HCT116 (cell line): ENCODE results near the gene ABCA1. TPM values are rescaled to one million over a fixed set of nuclear protein-coding genes. Genes with fewer than 3 reads are reported as not detected.

Source experiments
- ATAC-seq: fragments of 200-7000 bp; cut with Tn5 transposase; 2 replicates; pipeline ENCODE4 v1.9.1; 2020; ENCODE audit warnings: mild to moderate bottlenecking, moderate library complexity
- BruUV-seq: library from RNA; stranded (reverse); fragments of 400-500 nt; replicated peaks from 2 replicates; lab custom pipeline; 2021; lab: Mats Ljungman, UMichigan
- CTCF ChIA-PET: fragments of 300-600 bp; sonication (Branson Sonifier 250); formaldehyde crosslinking; loops from one replicate; lab custom pipeline; 2021; ENCODE audit warnings: antibody characterized with exemption; lab: Charles Lee
- POLR2A ChIA-PET: fragments of 300-600, 350-600 bp; sonication (Branson Sonifier 250); formaldehyde crosslinking; loops from one replicate; lab custom pipeline; 2021; ENCODE audit warnings: antibody characterized with exemption; lab: Charles Lee
- RAD21 ChIA-PET, 2 experiments: fragments of 300-600 bp; sonication (Branson Sonifier 250); formaldehyde crosslinking; loops; one replicate each; lab custom pipeline; 2023; ENCODE audit warnings: low total read pairs in 2 of 2; ENCODE audit not compliant: uncharacterized antibody in 2 of 2, unreplicated experiment in 2 of 2, low non-redundant PET in 1 of 2; lab: Charles Lee
- DNase-seq: peaks from one replicate; pipeline ENCODE4 v3.0.0-alpha.2; 2010; ENCODE audit warnings: low read depth, low spot score
- H2AFZ ChIP-seq: fragments of 200-600 bp; shearing (Covaris generic), sonication (generic); 2 replicates; pipeline ENCODE4 v1.6.1; 2017; ENCODE audit warnings: low read depth, mixed run types, mixed read lengths, antibody characterized with exemption, low read length; ENCODE audit not compliant: poor library complexity, severe bottlenecking
- H3K27ac ChIP-seq: 2 replicates; pipeline ENCODE4 v1.5.1; 2012; ENCODE audit warnings: low read depth, low read length
- H3K27me3 ChIP-seq: fragments of 200-600 bp; sonication (generic); 2 replicates; pipeline ENCODE4 v1.6.1; 2016; ENCODE audit warnings: mixed run types, low read length, mixed read lengths; ENCODE audit not compliant: insufficient read depth
- H3K36me3 ChIP-seq, 2 experiments: fragments of 200-500 bp in 1 of 2; fragments of 200-600 bp in 1 of 2; sonication (Bioruptor generic) in 1 of 2; sonication (generic) in 1 of 2; 2 replicates each; pipeline versions ENCODE4 v1.5.1 to v1.6.1; 2014 to 2016; ENCODE audit warnings: low read length in 2 of 2, inconsistent platforms in 1 of 2, mixed read lengths in 1 of 2, mixed run types in 1 of 2; ENCODE audit not compliant: insufficient read depth in 2 of 2, control insufficient read depth in 1 of 2
- H3K4me1 ChIP-seq, 2 experiments: fragments of 200-600 bp in 1 of 2; sonication (generic) in 1 of 2; 2 replicates each; pipeline versions ENCODE4 v1.5.1 to v1.6.1; 2012 to 2017; ENCODE audit warnings: low read length in 2 of 2, inconsistent platforms in 1 of 2, mild to moderate bottlenecking in 1 of 2, mixed read lengths in 1 of 2, mixed run types in 1 of 2, moderate library complexity in 1 of 2; ENCODE audit not compliant: insufficient read depth in 2 of 2, control insufficient read depth in 1 of 2
- H3K4me2 ChIP-seq: fragments of 200-600 bp; sonication (generic); 2 replicates; pipeline ENCODE4 v1.6.1; 2017; ENCODE audit warnings: mixed run types, low read length, mixed read lengths
- H3K4me3 ChIP-seq, 2 experiments: fragments of 200-600 bp in 1 of 2; sonication (generic) in 1 of 2; replicated peaks in 1 of 2; 2 replicates each; pipeline ENCODE4 v1.5.1; 2011 to 2016; ENCODE audit warnings: low read length in 2 of 2, control low read depth in 1 of 2, low read depth in 1 of 2, mild to moderate bottlenecking in 1 of 2, mixed read lengths in 1 of 2, mixed run types in 1 of 2
- H3K79me2 ChIP-seq: fragments of 200-600 bp; sonication (generic); 2 replicates; pipeline ENCODE4 v1.6.1; 2017; ENCODE audit warnings: mild to moderate bottlenecking, mixed run types, low read length, moderate library complexity, mixed read lengths; ENCODE audit not compliant: insufficient read depth
- H3K9ac ChIP-seq: fragments of 200-600 bp; sonication (generic); 2 replicates; pipeline ENCODE4 v1.6.1; 2016; ENCODE audit warnings: low read length, mixed read lengths
- H3K9me2 ChIP-seq: fragments of 200-600 bp; sonication (generic), shearing (Covaris generic); 2 replicates; pipeline ENCODE4 v1.6.1; 2017; ENCODE audit warnings: mixed run types, mild to moderate bottlenecking, moderate library complexity; ENCODE audit not compliant: insufficient read depth
- H3K9me3 ChIP-seq, 2 experiments: fragments of 200-500 bp in 1 of 2; fragments of 200-600 bp in 1 of 2; sonication (Bioruptor generic) in 1 of 2; sonication (generic) in 1 of 2; 2 replicates each; pipeline ENCODE4 v1.6.1; 2014 to 2017; ENCODE audit warnings: low read length in 2 of 2, mixed read lengths in 2 of 2, inconsistent platforms in 1 of 2, low read depth in 1 of 2, mild to moderate bottlenecking in 1 of 2, mixed run types in 1 of 2, moderate library complexity in 1 of 2; ENCODE audit not compliant: control insufficient read depth in 1 of 2, insufficient read depth in 1 of 2
- H4K20me1 ChIP-seq: fragments of 200-600 bp; sonication (generic), shearing (Covaris generic); 2 replicates; pipeline ENCODE4 v1.6.1; 2017; ENCODE audit warnings: mixed run types, mild to moderate bottlenecking, moderate library complexity; ENCODE audit not compliant: insufficient read depth
- CBX3 ChIP-seq: IDR thresholded peaks from 2 replicates; pipeline ENCODE4 v1.6.1; 2012; ENCODE audit warnings: low read depth
- CEBPB ChIP-seq: IDR thresholded peaks from 2 replicates; pipeline ENCODE4 v1.6.1; 2012; ENCODE audit warnings: low read depth
- EGR1 ChIP-seq: IDR thresholded peaks from 2 replicates; pipeline ENCODE4 v1.6.1; 2012; ENCODE audit warnings: low read depth
- EZH2phosphoT487 ChIP-seq: fragments of 200-600 bp; IDR thresholded peaks from 2 replicates; pipeline ENCODE4 v1.6.1; 2018; ENCODE audit warnings: antibody characterized with exemption, borderline replicate concordance
- JUND ChIP-seq: IDR thresholded peaks from 2 replicates; pipeline ENCODE4 v1.6.1; 2012
- POLR2A ChIP-seq: IDR thresholded peaks from 2 replicates; pipeline ENCODE4 v1.7.0; 2011; ENCODE audit warnings: borderline replicate concordance; ENCODE audit not compliant: insufficient read depth, insufficient read length; ENCODE audit errors: extremely low read depth
- RAD21 ChIP-seq: IDR thresholded peaks from 2 replicates; pipeline ENCODE4 v1.6.1; 2012; ENCODE audit warnings: low read depth, mild to moderate bottlenecking
- SP1 ChIP-seq: IDR thresholded peaks from 2 replicates; pipeline ENCODE4 v1.6.1; 2012; ENCODE audit warnings: low read depth
- SRF ChIP-seq: IDR thresholded peaks from 2 replicates; pipeline ENCODE4 v1.6.1; 2012; ENCODE audit warnings: low read depth
- ZFX ChIP-seq: fragments of 450-650 bp; IDR thresholded peaks from 2 replicates; pipeline ENCODE4 v1.6.1; 2017
- intact Hi-C: fragments of 100-400 bp; cut with micrococcal nuclease; formaldehyde crosslinking; loops from 2 replicates; pipeline ENCODE4 v1.10.0; 2022
- total RNA-seq: library from RNA; stranded (reverse); gene quantifications from one replicate; pipeline ENCODE4 v1.2.1, GENCODE V29; 2021; ENCODE audit not compliant: unreplicated experiment
- TF ChIP-seq, protein P1 (sequence below): IDR thresholded peaks from 2 replicates; pipeline ENCODE4 v1.6.1; 2012
- TF ChIP-seq, protein P2 (sequence below): IDR thresholded peaks from 2 replicates; pipeline ENCODE4 v1.6.1; 2011; ENCODE audit warnings: mild to moderate bottlenecking, low read length, moderate library complexity; ENCODE audit not compliant: insufficient replicate concordance; ENCODE audit errors: extremely low read depth
- TF ChIP-seq, protein P3 (sequence below), 3 experiments: fragments of 200-600 bp in 1 of 3; sonication (generic) in 1 of 3; IDR thresholded peaks in 2 of 3; conservative IDR thresholded peaks in 1 of 3; 2 replicates each; pipeline ENCODE4 v1.5.1; 2012 to 2017; ENCODE audit warnings: low read depth in 2 of 3, low read length in 2 of 3, antibody characterized with exemption in 1 of 3, borderline replicate concordance in 1 of 3, control low read depth in 1 of 3, mild to moderate bottlenecking in 1 of 3, mixed read lengths in 1 of 3, mixed run types in 1 of 3, moderate library complexity in 1 of 3; ENCODE audit not compliant: insufficient read depth in 1 of 3

The ABCA1 gene
- total RNA-seq, 1 experiment from 2014 or later: 0.89 TPM

DNA sequence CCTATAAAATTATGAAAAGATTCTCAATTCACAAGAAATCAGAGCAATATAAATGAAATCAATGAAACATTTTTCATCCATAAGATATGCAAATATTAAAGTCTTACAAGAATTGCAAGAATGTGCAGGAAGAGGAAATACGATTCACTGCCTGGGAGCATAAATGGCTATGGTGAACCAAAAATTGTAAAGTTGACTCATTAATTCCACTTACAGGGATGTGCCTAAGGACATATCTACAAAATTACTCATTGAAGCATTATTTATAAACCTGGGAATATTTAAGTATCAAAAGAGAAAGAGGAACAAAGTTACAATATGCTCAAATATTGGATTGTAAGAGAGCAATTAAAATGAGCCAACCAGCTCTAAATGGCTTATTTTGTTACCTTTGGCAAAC, 187.3 kb downstream of the ABCA1 start:
- Histone ChIP-seq H3K4me1 (no peaks in the 10 kb centered on the region), H3K79me2 (no peaks in the 10 kb centered on the region), H3K4me3 (no peak overlapping the region), H3K9ac (no peak overlapping the region), H3K27ac (no peak overlapping the region), H4K20me1 (no peaks in the 10 kb centered on the region), H3K36me3 (no peaks in the 10 kb centered on the region), H2AFZ (no peak overlapping the region), H3K4me2 (no peak overlapping the region), H3K27me3 (no peaks in the 10 kb centered on the region), H3K9me2 (no peaks in the 10 kb centered on the region), H3K9me3 (no peaks in the 10 kb centered on the region)
- CTCF ChIA-PET: no interaction called here
- POLR2A ChIA-PET: no interaction called here
- BruUV-seq: no TSS peak
- no peak for DNase-seq
- ATAC-seq: no peak
- RAD21 ChIA-PET: no interaction called here
- TF ChIP-seq SRF (no peak), EZH2phosphoT487 (no peak), POLR2A (no peak), CEBPB (no peak), CBX3 (no peak), EGR1 (no peak), JUND (no peak), SP1 (no peak), RAD21 (no peak), ZFX (no peak)
- TF ChIP-seq, protein P1, sequence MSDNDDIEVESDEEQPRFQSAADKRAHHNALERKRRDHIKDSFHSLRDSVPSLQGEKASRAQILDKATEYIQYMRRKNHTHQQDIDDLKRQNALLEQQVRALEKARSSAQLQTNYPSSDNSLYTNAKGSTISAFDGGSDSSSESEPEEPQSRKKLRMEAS: no peak
- TF ChIP-seq, protein P2, sequence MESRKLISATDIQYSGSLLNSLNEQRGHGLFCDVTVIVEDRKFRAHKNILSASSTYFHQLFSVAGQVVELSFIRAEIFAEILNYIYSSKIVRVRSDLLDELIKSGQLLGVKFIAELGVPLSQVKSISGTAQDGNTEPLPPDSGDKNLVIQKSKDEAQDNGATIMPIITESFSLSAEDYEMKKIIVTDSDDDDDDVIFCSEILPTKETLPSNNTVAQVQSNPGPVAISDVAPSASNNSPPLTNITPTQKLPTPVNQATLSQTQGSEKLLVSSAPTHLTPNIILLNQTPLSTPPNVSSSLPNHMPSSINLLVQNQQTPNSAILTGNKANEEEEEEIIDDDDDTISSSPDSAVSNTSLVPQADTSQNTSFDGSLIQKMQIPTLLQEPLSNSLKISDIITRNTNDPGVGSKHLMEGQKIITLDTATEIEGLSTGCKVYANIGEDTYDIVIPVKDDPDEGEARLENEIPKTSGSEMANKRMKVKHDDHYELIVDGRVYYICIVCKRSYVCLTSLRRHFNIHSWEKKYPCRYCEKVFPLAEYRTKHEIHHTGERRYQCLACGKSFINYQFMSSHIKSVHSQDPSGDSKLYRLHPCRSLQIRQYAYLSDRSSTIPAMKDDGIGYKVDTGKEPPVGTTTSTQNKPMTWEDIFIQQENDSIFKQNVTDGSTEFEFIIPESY: no peak
- TF ChIP-seq, protein P3, sequence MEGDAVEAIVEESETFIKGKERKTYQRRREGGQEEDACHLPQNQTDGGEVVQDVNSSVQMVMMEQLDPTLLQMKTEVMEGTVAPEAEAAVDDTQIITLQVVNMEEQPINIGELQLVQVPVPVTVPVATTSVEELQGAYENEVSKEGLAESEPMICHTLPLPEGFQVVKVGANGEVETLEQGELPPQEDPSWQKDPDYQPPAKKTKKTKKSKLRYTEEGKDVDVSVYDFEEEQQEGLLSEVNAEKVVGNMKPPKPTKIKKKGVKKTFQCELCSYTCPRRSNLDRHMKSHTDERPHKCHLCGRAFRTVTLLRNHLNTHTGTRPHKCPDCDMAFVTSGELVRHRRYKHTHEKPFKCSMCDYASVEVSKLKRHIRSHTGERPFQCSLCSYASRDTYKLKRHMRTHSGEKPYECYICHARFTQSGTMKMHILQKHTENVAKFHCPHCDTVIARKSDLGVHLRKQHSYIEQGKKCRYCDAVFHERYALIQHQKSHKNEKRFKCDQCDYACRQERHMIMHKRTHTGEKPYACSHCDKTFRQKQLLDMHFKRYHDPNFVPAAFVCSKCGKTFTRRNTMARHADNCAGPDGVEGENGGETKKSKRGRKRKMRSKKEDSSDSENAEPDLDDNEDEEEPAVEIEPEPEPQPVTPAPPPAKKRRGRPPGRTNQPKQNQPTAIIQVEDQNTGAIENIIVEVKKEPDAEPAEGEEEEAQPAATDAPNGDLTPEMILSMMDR (IDR thresholded peaks at IDR 0.05 in 2 of 3, conservative IDR thresholded peaks at IDR 0.05 in 1 of 3; ENCODE audit: borderline replicate concordance in 1 of 3, insufficient read depth in 1 of 3, low read depth in 2 of 3, low read length in 2 of 3): no peak
- intact Hi-C loops: loop anchor here (5.0 kb wide), 1 partner anchor 58 kb away; no protein-coding TSS in a partner anchor
